ENCODE measurements around the gene CCNG2.

- no peak for TF ChIP-seq RCOR1 (conservative IDR thresholded peaks at IDR 0.05; ENCODE audit: low read depth, low read length)
- TF ChIP-seq CREM (IDR thresholded peaks at IDR 0.05; ENCODE audit: low read depth): no peak
- no peak for TF ChIP-seq CTCF (IDR thresholded peaks at IDR 0.05 in 2 of 3, conservative IDR thresholded peaks at IDR 0.05 in 1 of 3; ENCODE audit: control insufficient read depth in 2 of 3, extremely low read depth in 1 of 3, insufficient read depth in 1 of 3, low read depth in 3 of 3, low read length in 3 of 3)
- TF ChIP-seq POLR2AphosphoS5 (IDR thresholded peaks at IDR 0.05; ENCODE audit: low read length): no peak
- no peak for TF ChIP-seq RBBP5 (conservative IDR thresholded peaks at IDR 0.05)
- no peak for TF ChIP-seq ETV6 (conservative IDR thresholded peaks at IDR 0.05 in 1 of 2, IDR thresholded peaks at IDR 0.05 in 1 of 2; ENCODE audit: borderline replicate concordance in 1 of 2, low read depth in 1 of 2)
- no peak for TF ChIP-seq EP300 (IDR thresholded peaks at IDR 0.05; ENCODE audit: borderline replicate concordance in 1 of 2, control insufficient read depth in 1 of 2, low read depth in 2 of 2, low read length in 2 of 2)
- TF ChIP-seq PRDM15 (CRISPR knock-in tag; IDR thresholded peaks at IDR 0.05): no peak
- TF ChIP-seq PAX5 (IDR thresholded peaks at IDR 0.05; ENCODE audit: borderline replicate concordance, low read depth, low read length): no peak
Measured at GRCh38 chr4:77194989-77195388, 38.0 kb downstream of the CCNG2 start.

All from GM12878 (cell line).